ENCODE measurements around the gene HAND1. TPM values are rescaled to one million over a fixed set of nuclear protein-coding genes. Genes with fewer than 3 reads are reported as not detected.
A peak's percentile ranks its signal among the peaks of the same experiment; 100 is the strongest.

Gene HAND1
- total RNA-seq, 1 donor from 2014 or later, result not detected

GRCh38 chr5:154455585-154455984, 22.4 kb downstream of the HAND1 start:
- TF ChIP-seq CTCF (IDR thresholded peaks at IDR 0.05; ENCODE audit: insufficient read depth, low read length, poor library complexity, severe bottlenecking), result no peak
- Histone ChIP-seq H3K36me3 (ENCODE audit: control insufficient read depth, insufficient read depth, low read length) (peaks cover 6% of the 10 kb centered on the region), H3K27me3 (ENCODE audit: control insufficient read depth, insufficient read depth, low read length) (no peaks in the 10 kb centered on the region), H3K4me3 (ENCODE audit: low read depth, low read length) (no peak overlapping the region)
- no peak for DNase-seq (ENCODE audit: low read depth)

GRCh38 chr5:154451957-154452356, 26.1 kb downstream of the HAND1 start:
- no peak for DNase-seq (ENCODE audit: low read depth)
- Histone ChIP-seq H3K4me3 (ENCODE audit: low read depth, low read length) (no peak overlapping the region), H3K27me3 (ENCODE audit: control insufficient read depth, insufficient read depth, low read length) (no peaks in the 10 kb centered on the region), H3K36me3 (ENCODE audit: control insufficient read depth, insufficient read depth, low read length) (peaks cover 6% of the 10 kb centered on the region)
- no peak for TF ChIP-seq CTCF (IDR thresholded peaks at IDR 0.05; ENCODE audit: insufficient read depth, low read length, poor library complexity, severe bottlenecking)

DNA sequence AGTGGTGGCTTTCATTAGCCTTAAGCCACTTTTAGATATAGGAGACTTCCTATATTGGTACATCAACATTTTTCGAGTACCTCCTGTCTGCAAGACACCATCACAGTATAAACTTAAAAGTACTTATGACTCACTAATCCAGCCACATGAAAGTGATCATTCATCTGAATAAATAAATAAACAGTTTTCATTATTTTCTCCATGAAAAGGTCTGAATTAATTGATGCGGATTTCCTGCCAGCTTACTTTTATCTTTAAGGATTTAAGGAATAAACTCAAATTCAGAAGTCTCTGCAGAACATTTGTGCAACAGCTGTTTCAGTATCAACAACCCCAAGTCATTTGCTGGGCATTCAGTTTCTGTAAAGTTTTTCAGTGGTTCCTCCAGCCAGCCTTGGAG, 28.2 kb downstream of the HAND1 start:
- no peak for DNase-seq (ENCODE audit: low read depth)
- no peak for TF ChIP-seq CTCF (IDR thresholded peaks at IDR 0.05; ENCODE audit: insufficient read depth, low read length, poor library complexity, severe bottlenecking)

DNA sequence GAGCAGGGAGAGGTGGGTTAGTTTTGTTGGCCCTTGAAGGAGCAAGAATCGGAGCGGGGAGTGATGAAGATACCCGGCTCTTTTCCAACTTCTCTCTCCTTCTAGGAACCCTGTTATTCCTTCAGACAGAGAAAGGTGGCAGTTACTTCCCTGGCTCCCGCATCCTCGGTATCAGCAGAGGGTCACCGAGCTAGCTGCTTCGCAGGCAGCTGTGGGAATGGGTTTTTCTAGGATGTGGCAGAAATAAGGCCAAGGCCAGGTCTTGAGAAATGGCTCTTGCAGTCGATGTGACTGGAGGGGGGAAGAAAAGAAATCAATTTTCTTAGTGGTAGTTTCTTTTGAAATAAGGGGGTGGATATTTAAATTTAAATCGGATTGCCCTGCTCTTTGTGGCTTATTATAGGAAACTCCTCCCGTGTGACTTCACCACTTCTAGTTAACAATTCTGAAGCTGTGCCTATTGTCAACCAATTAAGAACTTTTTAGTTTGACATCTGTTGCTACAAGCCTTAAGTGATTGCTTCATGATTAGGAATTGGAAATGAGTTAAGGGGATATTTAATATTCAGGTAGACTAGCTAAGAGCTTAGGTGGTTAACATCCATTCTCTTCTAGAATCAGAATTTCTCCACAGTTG, 30.8 kb downstream of the HAND1 start:
- Histone ChIP-seq H3K36me3 (ENCODE audit: control insufficient read depth, insufficient read depth, low read length) (no peaks in the 10 kb centered on the region), H3K27me3 (ENCODE audit: control insufficient read depth, insufficient read depth, low read length) (no peaks in the 10 kb centered on the region), H3K4me3 (ENCODE audit: low read depth, low read length) (peak overlapping the region; percentile 60)
- DNase-seq (ENCODE audit: low read depth), result no peak
- no peak for TF ChIP-seq CTCF (IDR thresholded peaks at IDR 0.05; ENCODE audit: insufficient read depth, low read length, poor library complexity, severe bottlenecking)

More for the DNA sequence above, 28.2 kb downstream of the HAND1 start:
- Histone ChIP-seq H3K4me3 (ENCODE audit: low read depth, low read length) (no peak overlapping the region), H3K36me3 (ENCODE audit: control insufficient read depth, insufficient read depth, low read length) (peaks cover 3% of the 10 kb centered on the region), H3K27me3 (ENCODE audit: control insufficient read depth, insufficient read depth, low read length) (no peaks in the 10 kb centered on the region)

DNA sequence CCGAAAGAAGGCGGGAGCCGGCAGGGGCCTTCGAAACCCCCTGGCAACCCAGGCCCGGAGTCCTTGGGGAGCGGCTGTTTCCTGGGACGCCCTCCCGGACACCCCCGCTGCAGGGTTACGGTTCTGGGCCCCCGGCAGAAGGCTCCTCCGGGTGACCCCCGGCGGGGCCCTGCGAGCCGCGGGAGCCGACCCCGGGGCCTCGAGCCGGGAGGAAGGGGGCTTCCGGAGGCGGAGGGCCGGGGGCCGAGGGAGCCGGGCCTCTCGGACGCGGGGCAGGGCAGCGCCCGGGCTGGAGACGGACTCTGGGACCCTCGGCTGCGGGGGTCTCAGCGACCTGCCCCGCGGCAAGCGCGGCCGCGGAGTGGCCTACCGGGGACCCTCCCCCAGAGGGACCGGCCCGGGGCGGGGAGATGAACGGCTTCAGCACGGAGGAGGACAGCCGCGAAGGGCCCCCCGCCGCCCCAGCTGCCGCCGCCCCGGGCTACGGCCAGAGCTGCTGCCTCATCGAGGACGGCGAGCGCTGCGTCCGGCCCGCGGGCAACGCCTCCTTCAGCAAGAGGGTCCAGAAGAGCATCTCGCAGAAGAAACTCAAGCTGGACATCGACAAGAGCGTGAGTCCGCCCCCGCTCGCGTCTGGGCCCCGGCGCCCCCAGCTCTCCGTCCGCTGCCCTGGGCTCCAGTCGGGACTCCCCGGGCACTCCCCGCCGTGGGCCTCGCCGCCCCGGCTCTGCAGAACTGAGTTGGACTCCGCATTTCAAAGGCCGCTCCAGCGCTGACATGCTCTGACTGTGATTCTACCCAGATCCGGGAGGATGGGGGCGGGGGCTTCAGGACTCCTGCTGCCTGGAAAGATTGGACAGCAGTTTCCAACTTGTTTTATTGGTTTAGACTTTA, 31.6 kb downstream of the HAND1 start:
- DNase-seq (ENCODE audit: low read depth), result no peak
- TF ChIP-seq CTCF (IDR thresholded peaks at IDR 0.05; ENCODE audit: insufficient read depth, low read length, poor library complexity, severe bottlenecking), result no peak
- H3K27me3 ChIP-seq (ENCODE audit: control insufficient read depth, insufficient read depth, low read length), result no peaks in the 10 kb centered on the region
- H3K4me3 ChIP-seq (ENCODE audit: low read depth, low read length), result peak overlapping the region; percentile 60
- H3K36me3 ChIP-seq (ENCODE audit: control insufficient read depth, insufficient read depth, low read length), result no peaks in the 10 kb centered on the region
